ENCODE results near the gene CNIH2. TPM values are rescaled to one million over a fixed set of nuclear protein-coding genes. Genes with fewer than 3 reads are reported as not detected.

CNIH2 gene
- total and polyA plus RNA-seq, 9 of the 15 experiments (the other 6 are each of a cell fraction or from before 2014, with no cell fraction given), result 0.26 to 0.89 (median 0.40) TPM; not detected in 4

DNA sequence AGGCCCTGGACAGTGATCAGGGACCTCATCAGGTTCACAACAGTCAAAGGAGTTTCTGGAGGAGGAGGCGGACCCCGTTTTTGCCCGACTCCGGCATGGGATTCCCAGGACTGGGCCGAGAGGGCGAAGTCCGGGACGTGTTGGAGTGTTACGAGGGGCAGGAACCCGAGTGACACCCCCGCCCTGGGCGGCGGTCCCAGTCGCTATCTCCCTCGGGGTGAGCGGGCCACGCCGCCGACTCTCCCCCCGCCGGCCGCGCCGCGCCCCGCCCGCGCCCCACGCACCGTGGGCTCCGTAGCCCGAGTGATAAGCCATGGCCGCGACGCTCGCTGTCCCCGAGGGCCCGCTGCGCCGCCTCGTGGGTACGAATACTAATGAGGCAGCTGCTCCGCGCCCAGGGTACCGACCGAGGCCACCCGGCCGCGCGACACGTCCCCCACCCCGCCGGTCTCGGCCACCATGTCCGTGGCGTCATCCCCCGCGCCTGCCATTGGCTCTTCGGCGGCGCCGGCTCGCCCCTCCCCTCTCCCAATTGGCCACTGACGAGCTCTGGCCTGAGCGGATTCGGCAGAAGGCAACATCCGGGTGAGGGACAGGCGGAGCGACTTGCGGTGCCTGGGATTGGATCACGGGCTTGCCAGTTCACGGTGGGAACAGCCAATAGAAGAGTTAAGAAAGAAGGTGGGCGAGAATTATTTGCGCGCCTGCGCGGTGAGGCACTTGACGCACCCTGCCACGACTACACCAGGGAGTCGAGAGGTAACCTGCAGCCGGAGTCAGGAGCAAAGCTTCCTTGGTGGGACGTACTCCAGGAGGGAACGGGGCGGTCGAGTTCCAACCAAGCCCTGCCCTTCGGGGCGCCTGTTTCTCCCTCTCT lies 10.9 kb downstream of the CNIH2 start, which contains the start of gene YIF1A (continued):
- TF ChIP-seq, protein P1, sequence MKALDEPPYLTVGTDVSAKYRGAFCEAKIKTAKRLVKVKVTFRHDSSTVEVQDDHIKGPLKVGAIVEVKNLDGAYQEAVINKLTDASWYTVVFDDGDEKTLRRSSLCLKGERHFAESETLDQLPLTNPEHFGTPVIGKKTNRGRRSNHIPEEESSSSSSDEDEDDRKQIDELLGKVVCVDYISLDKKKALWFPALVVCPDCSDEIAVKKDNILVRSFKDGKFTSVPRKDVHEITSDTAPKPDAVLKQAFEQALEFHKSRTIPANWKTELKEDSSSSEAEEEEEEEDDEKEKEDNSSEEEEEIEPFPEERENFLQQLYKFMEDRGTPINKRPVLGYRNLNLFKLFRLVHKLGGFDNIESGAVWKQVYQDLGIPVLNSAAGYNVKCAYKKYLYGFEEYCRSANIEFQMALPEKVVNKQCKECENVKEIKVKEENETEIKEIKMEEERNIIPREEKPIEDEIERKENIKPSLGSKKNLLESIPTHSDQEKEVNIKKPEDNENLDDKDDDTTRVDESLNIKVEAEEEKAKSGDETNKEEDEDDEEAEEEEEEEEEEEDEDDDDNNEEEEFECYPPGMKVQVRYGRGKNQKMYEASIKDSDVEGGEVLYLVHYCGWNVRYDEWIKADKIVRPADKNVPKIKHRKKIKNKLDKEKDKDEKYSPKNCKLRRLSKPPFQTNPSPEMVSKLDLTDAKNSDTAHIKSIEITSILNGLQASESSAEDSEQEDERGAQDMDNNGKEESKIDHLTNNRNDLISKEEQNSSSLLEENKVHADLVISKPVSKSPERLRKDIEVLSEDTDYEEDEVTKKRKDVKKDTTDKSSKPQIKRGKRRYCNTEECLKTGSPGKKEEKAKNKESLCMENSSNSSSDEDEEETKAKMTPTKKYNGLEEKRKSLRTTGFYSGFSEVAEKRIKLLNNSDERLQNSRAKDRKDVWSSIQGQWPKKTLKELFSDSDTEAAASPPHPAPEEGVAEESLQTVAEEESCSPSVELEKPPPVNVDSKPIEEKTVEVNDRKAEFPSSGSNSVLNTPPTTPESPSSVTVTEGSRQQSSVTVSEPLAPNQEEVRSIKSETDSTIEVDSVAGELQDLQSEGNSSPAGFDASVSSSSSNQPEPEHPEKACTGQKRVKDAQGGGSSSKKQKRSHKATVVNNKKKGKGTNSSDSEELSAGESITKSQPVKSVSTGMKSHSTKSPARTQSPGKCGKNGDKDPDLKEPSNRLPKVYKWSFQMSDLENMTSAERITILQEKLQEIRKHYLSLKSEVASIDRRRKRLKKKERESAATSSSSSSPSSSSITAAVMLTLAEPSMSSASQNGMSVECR (CRISPR knock-in tag; IDR thresholded peaks at IDR 0.05), result no peak
- no peak for TF ChIP-seq ZNF217 (CRISPR knock-in tag; IDR thresholded peaks at IDR 0.05)
- TF ChIP-seq, protein P2, sequence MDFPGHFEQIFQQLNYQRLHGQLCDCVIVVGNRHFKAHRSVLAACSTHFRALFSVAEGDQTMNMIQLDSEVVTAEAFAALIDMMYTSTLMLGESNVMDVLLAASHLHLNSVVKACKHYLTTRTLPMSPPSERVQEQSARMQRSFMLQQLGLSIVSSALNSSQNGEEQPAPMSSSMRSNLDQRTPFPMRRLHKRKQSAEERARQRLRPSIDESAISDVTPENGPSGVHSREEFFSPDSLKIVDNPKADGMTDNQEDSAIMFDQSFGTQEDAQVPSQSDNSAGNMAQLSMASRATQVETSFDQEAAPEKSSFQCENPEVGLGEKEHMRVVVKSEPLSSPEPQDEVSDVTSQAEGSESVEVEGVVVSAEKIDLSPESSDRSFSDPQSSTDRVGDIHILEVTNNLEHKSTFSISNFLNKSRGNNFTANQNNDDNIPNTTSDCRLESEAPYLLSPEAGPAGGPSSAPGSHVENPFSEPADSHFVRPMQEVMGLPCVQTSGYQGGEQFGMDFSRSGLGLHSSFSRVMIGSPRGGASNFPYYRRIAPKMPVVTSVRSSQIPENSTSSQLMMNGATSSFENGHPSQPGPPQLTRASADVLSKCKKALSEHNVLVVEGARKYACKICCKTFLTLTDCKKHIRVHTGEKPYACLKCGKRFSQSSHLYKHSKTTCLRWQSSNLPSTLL (IDR thresholded peaks at IDR 0.05), result no peak
- TF ChIP-seq, protein P3, sequence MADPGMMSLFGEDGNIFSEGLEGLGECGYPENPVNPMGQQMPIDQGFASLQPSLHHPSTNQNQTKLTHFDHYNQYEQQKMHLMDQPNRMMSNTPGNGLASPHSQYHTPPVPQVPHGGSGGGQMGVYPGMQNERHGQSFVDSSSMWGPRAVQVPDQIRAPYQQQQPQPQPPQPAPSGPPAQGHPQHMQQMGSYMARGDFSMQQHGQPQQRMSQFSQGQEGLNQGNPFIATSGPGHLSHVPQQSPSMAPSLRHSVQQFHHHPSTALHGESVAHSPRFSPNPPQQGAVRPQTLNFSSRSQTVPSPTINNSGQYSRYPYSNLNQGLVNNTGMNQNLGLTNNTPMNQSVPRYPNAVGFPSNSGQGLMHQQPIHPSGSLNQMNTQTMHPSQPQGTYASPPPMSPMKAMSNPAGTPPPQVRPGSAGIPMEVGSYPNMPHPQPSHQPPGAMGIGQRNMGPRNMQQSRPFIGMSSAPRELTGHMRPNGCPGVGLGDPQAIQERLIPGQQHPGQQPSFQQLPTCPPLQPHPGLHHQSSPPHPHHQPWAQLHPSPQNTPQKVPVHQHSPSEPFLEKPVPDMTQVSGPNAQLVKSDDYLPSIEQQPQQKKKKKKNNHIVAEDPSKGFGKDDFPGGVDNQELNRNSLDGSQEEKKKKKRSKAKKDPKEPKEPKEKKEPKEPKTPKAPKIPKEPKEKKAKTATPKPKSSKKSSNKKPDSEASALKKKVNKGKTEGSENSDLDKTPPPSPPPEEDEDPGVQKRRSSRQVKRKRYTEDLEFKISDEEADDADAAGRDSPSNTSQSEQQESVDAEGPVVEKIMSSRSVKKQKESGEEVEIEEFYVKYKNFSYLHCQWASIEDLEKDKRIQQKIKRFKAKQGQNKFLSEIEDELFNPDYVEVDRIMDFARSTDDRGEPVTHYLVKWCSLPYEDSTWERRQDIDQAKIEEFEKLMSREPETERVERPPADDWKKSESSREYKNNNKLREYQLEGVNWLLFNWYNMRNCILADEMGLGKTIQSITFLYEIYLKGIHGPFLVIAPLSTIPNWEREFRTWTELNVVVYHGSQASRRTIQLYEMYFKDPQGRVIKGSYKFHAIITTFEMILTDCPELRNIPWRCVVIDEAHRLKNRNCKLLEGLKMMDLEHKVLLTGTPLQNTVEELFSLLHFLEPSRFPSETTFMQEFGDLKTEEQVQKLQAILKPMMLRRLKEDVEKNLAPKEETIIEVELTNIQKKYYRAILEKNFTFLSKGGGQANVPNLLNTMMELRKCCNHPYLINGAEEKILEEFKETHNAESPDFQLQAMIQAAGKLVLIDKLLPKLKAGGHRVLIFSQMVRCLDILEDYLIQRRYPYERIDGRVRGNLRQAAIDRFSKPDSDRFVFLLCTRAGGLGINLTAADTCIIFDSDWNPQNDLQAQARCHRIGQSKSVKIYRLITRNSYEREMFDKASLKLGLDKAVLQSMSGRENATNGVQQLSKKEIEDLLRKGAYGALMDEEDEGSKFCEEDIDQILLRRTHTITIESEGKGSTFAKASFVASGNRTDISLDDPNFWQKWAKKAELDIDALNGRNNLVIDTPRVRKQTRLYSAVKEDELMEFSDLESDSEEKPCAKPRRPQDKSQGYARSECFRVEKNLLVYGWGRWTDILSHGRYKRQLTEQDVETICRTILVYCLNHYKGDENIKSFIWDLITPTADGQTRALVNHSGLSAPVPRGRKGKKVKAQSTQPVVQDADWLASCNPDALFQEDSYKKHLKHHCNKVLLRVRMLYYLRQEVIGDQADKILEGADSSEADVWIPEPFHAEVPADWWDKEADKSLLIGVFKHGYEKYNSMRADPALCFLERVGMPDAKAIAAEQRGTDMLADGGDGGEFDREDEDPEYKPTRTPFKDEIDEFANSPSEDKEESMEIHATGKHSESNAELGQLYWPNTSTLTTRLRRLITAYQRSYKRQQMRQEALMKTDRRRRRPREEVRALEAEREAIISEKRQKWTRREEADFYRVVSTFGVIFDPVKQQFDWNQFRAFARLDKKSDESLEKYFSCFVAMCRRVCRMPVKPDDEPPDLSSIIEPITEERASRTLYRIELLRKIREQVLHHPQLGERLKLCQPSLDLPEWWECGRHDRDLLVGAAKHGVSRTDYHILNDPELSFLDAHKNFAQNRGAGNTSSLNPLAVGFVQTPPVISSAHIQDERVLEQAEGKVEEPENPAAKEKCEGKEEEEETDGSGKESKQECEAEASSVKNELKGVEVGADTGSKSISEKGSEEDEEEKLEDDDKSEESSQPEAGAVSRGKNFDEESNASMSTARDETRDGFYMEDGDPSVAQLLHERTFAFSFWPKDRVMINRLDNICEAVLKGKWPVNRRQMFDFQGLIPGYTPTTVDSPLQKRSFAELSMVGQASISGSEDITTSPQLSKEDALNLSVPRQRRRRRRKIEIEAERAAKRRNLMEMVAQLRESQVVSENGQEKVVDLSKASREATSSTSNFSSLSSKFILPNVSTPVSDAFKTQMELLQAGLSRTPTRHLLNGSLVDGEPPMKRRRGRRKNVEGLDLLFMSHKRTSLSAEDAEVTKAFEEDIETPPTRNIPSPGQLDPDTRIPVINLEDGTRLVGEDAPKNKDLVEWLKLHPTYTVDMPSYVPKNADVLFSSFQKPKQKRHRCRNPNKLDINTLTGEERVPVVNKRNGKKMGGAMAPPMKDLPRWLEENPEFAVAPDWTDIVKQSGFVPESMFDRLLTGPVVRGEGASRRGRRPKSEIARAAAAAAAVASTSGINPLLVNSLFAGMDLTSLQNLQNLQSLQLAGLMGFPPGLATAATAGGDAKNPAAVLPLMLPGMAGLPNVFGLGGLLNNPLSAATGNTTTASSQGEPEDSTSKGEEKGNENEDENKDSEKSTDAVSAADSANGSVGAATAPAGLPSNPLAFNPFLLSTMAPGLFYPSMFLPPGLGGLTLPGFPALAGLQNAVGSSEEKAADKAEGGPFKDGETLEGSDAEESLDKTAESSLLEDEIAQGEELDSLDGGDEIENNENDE (IDR thresholded peaks at IDR 0.05; ENCODE audit: low read depth, low read length), result no peak
- TF ChIP-seq, protein P4, sequence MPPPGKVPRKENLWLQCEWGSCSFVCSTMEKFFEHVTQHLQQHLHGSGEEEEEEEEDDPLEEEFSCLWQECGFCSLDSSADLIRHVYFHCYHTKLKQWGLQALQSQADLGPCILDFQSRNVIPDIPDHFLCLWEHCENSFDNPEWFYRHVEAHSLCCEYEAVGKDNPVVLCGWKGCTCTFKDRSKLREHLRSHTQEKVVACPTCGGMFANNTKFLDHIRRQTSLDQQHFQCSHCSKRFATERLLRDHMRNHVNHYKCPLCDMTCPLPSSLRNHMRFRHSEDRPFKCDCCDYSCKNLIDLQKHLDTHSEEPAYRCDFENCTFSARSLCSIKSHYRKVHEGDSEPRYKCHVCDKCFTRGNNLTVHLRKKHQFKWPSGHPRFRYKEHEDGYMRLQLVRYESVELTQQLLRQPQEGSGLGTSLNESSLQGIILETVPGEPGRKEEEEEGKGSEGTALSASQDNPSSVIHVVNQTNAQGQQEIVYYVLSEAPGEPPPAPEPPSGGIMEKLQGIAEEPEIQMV (tag; conservative IDR thresholded peaks at IDR 0.05; ENCODE audit: low read depth), result no peak

Measured in K562 (cell line).